ENCODE data around the gene CHN2. TPM values are rescaled to one million over a fixed set of nuclear protein-coding genes. Genes with fewer than 3 reads are reported as not detected.

The CHN2 gene
- total RNA-seq, 1 donor from 2014 or later, result 0.50 TPM

- no peaks in the 10 kb centered on the region for H3K36me3 Mint-ChIP-seq (ENCODE audit: low read depth)
- no peak overlapping the region for H3K4me3 Mint-ChIP-seq (ENCODE audit: unreplicated experiment)
- no peaks in the 10 kb centered on the region for H3K27me3 Mint-ChIP-seq (ENCODE audit: low read depth)
- no peak overlapping the region for H3K27ac Mint-ChIP-seq (ENCODE audit: unreplicated experiment)
- H3K9me3 Mint-ChIP-seq (ENCODE audit: low read depth), result peaks cover 4% of the 10 kb centered on the region
- H3K4me1 Mint-ChIP-seq (ENCODE audit: low read depth), result peaks cover 29% of the 10 kb centered on the region
- TF ChIP-seq CTCF (IDR thresholded peaks at IDR 0.05), result no peak
- no peak for DNase-seq (ENCODE audit: low spot score)
These were observed 260.4 kb downstream of the CHN2 start for GRCh38 chr7:29454899-29455451.

GRCh38 chr7:29457141-29457561, 262.6 kb downstream of the CHN2 start:
- Mint-ChIP-seq H3K9me3 (ENCODE audit: low read depth) (no peaks in the 10 kb centered on the region), H3K36me3 (ENCODE audit: low read depth) (no peaks in the 10 kb centered on the region), H3K4me3 (ENCODE audit: unreplicated experiment) (no peak overlapping the region), H3K4me1 (ENCODE audit: low read depth) (peaks cover 29% of the 10 kb centered on the region), H3K27ac (ENCODE audit: unreplicated experiment) (no peak overlapping the region), H3K27me3 (ENCODE audit: low read depth) (peaks cover 2% of the 10 kb centered on the region)
- TF ChIP-seq CTCF (IDR thresholded peaks at IDR 0.05), result no peak
- DNase-seq (ENCODE audit: low spot score), result no peak

GRCh38 chr7:29457565-29458011, 263.0 kb downstream of the CHN2 start:
- Mint-ChIP-seq H3K4me3 (ENCODE audit: unreplicated experiment) (no peak overlapping the region), H3K4me1 (ENCODE audit: low read depth) (peaks cover 29% of the 10 kb centered on the region), H3K27me3 (ENCODE audit: low read depth) (peaks cover 2% of the 10 kb centered on the region), H3K9me3 (ENCODE audit: low read depth) (no peaks in the 10 kb centered on the region), H3K36me3 (ENCODE audit: low read depth) (no peaks in the 10 kb centered on the region), H3K27ac (ENCODE audit: unreplicated experiment) (peak overlapping the region; percentile 49)
- DNase-seq (ENCODE audit: low spot score), result no peak
- no peak for TF ChIP-seq CTCF (IDR thresholded peaks at IDR 0.05)

- no peaks in the 10 kb centered on the region for H3K36me3 Mint-ChIP-seq (ENCODE audit: low read depth)
- peak overlapping the region; percentile 70 for H3K27ac Mint-ChIP-seq (ENCODE audit: unreplicated experiment)
- H3K27me3 Mint-ChIP-seq (ENCODE audit: low read depth), result peaks cover 2% of the 10 kb centered on the region
- DNase-seq (ENCODE audit: low spot score), result no peak
- H3K9me3 Mint-ChIP-seq (ENCODE audit: low read depth), result no peaks in the 10 kb centered on the region
- H3K4me1 Mint-ChIP-seq (ENCODE audit: low read depth), result peaks cover 29% of the 10 kb centered on the region
- no peak for TF ChIP-seq CTCF (IDR thresholded peaks at IDR 0.05)
- H3K4me3 Mint-ChIP-seq (ENCODE audit: unreplicated experiment), result no peak overlapping the region
These were observed 264.4 kb downstream of the CHN2 start for GRCh38 chr7:29458933-29459332.

GRCh38 chr7:29459589-29459988, 265.0 kb downstream of the CHN2 start:
- no peaks in the 10 kb centered on the region for H3K9me3 Mint-ChIP-seq (ENCODE audit: low read depth)
- no peak overlapping the region for H3K27ac Mint-ChIP-seq (ENCODE audit: unreplicated experiment)
- no peak for DNase-seq (ENCODE audit: low spot score)
- no peak overlapping the region for H3K4me3 Mint-ChIP-seq (ENCODE audit: unreplicated experiment)
- no peaks in the 10 kb centered on the region for H3K36me3 Mint-ChIP-seq (ENCODE audit: low read depth)
- H3K27me3 Mint-ChIP-seq (ENCODE audit: low read depth), result peaks cover 2% of the 10 kb centered on the region
- peaks cover 29% of the 10 kb centered on the region for H3K4me1 Mint-ChIP-seq (ENCODE audit: low read depth)
- no peak for TF ChIP-seq CTCF (IDR thresholded peaks at IDR 0.05)
